ENCODE results near the gene REEP5. TPM values are rescaled to one million over a fixed set of nuclear protein-coding genes. Genes with fewer than 3 reads are reported as not detected.

The REEP5 gene
- total and polyA plus RNA-seq, 8 donors = 33.0 to 84.7 (median 70.7) TPM

- no peak overlapping the region for H3K4me3 ChIP-seq
- intact Hi-C loops (cut with DNase I) = no loop called here
- WGBS, 2 donors = 47 to 53% methylated on average over 2 of the region's 2 CpGs
- peaks cover 0 to 26% (median 0%) of the 10 kb centered on the region in 3 donors for H3K36me3 ChIP-seq
- no peak for DNase-seq
- FAIRE-seq = no peak
- ATAC-seq = no peak
- H3K27me3 ChIP-seq = no peaks in the 10 kb centered on the region
- TF ChIP-seq, protein P1, sequence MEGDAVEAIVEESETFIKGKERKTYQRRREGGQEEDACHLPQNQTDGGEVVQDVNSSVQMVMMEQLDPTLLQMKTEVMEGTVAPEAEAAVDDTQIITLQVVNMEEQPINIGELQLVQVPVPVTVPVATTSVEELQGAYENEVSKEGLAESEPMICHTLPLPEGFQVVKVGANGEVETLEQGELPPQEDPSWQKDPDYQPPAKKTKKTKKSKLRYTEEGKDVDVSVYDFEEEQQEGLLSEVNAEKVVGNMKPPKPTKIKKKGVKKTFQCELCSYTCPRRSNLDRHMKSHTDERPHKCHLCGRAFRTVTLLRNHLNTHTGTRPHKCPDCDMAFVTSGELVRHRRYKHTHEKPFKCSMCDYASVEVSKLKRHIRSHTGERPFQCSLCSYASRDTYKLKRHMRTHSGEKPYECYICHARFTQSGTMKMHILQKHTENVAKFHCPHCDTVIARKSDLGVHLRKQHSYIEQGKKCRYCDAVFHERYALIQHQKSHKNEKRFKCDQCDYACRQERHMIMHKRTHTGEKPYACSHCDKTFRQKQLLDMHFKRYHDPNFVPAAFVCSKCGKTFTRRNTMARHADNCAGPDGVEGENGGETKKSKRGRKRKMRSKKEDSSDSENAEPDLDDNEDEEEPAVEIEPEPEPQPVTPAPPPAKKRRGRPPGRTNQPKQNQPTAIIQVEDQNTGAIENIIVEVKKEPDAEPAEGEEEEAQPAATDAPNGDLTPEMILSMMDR (IDR thresholded peaks at IDR 0.05) = no peak
- no peak overlapping the region for H3K27ac ChIP-seq
- H3K4me1 ChIP-seq = peaks cover 0 to 7% (median 0%) of the 10 kb centered on the region in 3 donors
- H3K9me3 ChIP-seq = no peaks in the 10 kb centered on the region
Measured at GRCh38 chr5:112876362-112876761, 45.7 kb downstream of the REEP5 start.

- H3K27me3 ChIP-seq = no peaks in the 10 kb centered on the region
- H3K9me3 ChIP-seq = no peaks in the 10 kb centered on the region
- no peaks in the 10 kb centered on the region for H3K4me1 ChIP-seq
- WGBS, 2 donors = 61 to 83% methylated on average over 3 of the region's 3 CpGs
- intact Hi-C loops (cut with DNase I) = no loop called here
- H3K27ac ChIP-seq = no peak overlapping the region
- FAIRE-seq (no peak), DNase-seq (no peak), ATAC-seq (no peak)
- TF ChIP-seq, protein P1 (IDR thresholded peaks at IDR 0.05) = no peak
- no peak overlapping the region for H3K4me3 ChIP-seq
- peaks cover 0 to 24% (median 0%) of the 10 kb centered on the region in 3 donors for H3K36me3 ChIP-seq
Measured at GRCh38 chr5:112870966-112871365, 51.1 kb downstream of the REEP5 start.

- DNase-seq (no peak), FAIRE-seq (no peak), ATAC-seq (no peak)
- intact Hi-C loops (cut with DNase I) = no loop called here
- TF ChIP-seq, protein P1 (IDR thresholded peaks at IDR 0.05) = no peak
- peaks cover 0 to 34% (median 3%) of the 10 kb centered on the region in 3 donors for H3K36me3 ChIP-seq
- no peaks in the 10 kb centered on the region for H3K27me3 ChIP-seq
- H3K27ac ChIP-seq = no peak overlapping the region
- 93 to 96% methylated on average over 3 of the region's 3 CpGs for WGBS, 2 donors
- H3K9me3 ChIP-seq = no peaks in the 10 kb centered on the region
- H3K4me1 ChIP-seq = no peaks in the 10 kb centered on the region
- H3K4me3 ChIP-seq = no peak overlapping the region
Measured at GRCh38 chr5:112869948-112870347, 52.1 kb downstream of the REEP5 start.

DNA sequence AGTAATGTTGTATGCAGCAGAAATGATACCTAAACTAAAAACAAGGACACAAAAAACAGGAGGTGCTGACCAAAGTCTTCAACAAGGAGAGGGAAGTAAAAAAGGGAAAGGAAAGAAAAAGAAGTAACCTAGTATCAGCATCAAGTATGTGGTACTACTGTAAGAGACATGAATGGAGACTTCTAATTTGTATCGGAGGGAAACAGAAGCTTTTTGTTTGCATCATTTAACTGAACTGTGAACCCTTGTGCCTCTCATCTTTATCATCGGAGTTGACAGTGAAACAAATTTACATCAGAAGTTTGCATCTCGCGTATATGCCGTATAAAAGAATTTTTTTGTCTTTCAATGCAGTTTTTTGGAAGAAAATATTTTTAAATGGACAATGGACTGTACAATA, 54.6 kb downstream of the REEP5 start:
- Histone ChIP-seq H3K27me3 (no peaks in the 10 kb centered on the region), H3K36me3 (peaks cover 0 to 38% (median 8%) of the 10 kb centered on the region in 3 donors), H3K9me3 (no peaks in the 10 kb centered on the region), H3K4me3 (no peak overlapping the region), H3K27ac (no peak overlapping the region), H3K4me1 (peaks cover 3 to 20% (median 13%) of the 10 kb centered on the region in 3 donors)
- DNase-seq (no peak), FAIRE-seq (no peak), ATAC-seq (no peak)
- 84 to 92% methylated on average over 5 of the region's 5 CpGs for WGBS, 2 donors
- TF ChIP-seq, protein P1 (IDR thresholded peaks at IDR 0.05) = no peak
- intact Hi-C loops (cut with DNase I) = no loop called here

GRCh38 chr5:112866739-112867138, 55.3 kb downstream of the REEP5 start:
- 72 to 88% methylated on average over 2 of the region's 2 CpGs for WGBS, 2 donors
- no peak for DNase-seq
- intact Hi-C loops (cut with DNase I) = no loop called here
- FAIRE-seq = no peak
- Histone ChIP-seq H3K4me1 (peaks cover 3 to 23% (median 13%) of the 10 kb centered on the region in 3 donors), H3K4me3 (no peak overlapping the region), H3K27me3 (no peaks in the 10 kb centered on the region), H3K9me3 (no peaks in the 10 kb centered on the region), H3K36me3 (peaks cover 0 to 38% (median 8%) of the 10 kb centered on the region in 3 donors), H3K27ac (no peak overlapping the region)
- TF ChIP-seq, protein P1 (IDR thresholded peaks at IDR 0.05) = no peak
- no peak for ATAC-seq
